GM08714 (cell line): ENCODE data around the gene OR4C6.

Experiments used
- H3K4me3 ChIP-seq: fragments of 200-500 bp; sonication (Bioruptor generic); 2 replicates; pipeline ENCODE4 v1.5.1; 2014; ENCODE audit warnings: mild to moderate bottlenecking, low read length, inconsistent platforms
- ZNF274 ChIP-seq: IDR thresholded peaks from 2 replicates; pipeline ENCODE4 v1.6.1; 2012; ENCODE audit warnings: mild to moderate bottlenecking, low read depth, low read length

The OR4C6 gene

GRCh38 chr11:55661901-55662300, at the start of gene OR4C6:
OR4C6 (plus strand) TSS chr11:55662201; CDS start chr11:55665167, 2,966 bp downstream.
- H3K4me3 ChIP-seq, result no peak within 1 kb of the TSS
- no peak for TF ChIP-seq ZNF274

GRCh38 chr11:55624531-55624930, 37.5 kb upstream of the OR4C6 start:
- no peak for TF ChIP-seq ZNF274
- no peak overlapping the region for H3K4me3 ChIP-seq

GRCh38 chr11:55634813-55635212, 27.2 kb upstream of the OR4C6 start, which contains the start of gene OR4P4:
OR4P4 (plus strand) TSS chr11:55635113.
- TF ChIP-seq ZNF274, result no peak
- H3K4me3 ChIP-seq, result no peak within 1 kb of the TSS

GRCh38 chr11:55648027-55648426, 14.0 kb upstream of the OR4C6 start, which contains the start of gene OR4S2:
OR4S2 (plus strand) TSS chr11:55648327; CDS start chr11:55650904, 2,577 bp downstream.
- H3K4me3 ChIP-seq, result no peak within 1 kb of the TSS
- no peak for TF ChIP-seq ZNF274

- no peak overlapping the region for H3K4me3 ChIP-seq
- no peak for TF ChIP-seq ZNF274
These were observed 9.4 kb upstream of the OR4C6 start for GRCh38 chr11:55652560-55652959.

- no peak overlapping the region for H3K4me3 ChIP-seq
- no peak for TF ChIP-seq ZNF274
These were observed 6.9 kb upstream of the OR4C6 start for GRCh38 chr11:55655096-55655495.

GRCh38 chr11:55658031-55658573, 3.9 kb upstream of the OR4C6 start:
- no peak for TF ChIP-seq ZNF274
- 0 out of 2 replicates have a peak overlapping the region, but pooled peaks have one; percentile 15 for H3K4me3 ChIP-seq

GRCh38 chr11:55658608-55659007, 3.4 kb upstream of the OR4C6 start:
- no peak for TF ChIP-seq ZNF274
- peak overlapping the region; percentile 34; the same call in 1 of the 2 replicates for H3K4me3 ChIP-seq

GRCh38 chr11:55669376-55669775, 7.4 kb downstream of the OR4C6 start:
- no peak overlapping the region for H3K4me3 ChIP-seq
- TF ChIP-seq ZNF274, result no peak

GRCh38 chr11:55673860-55674259, 11.9 kb downstream of the OR4C6 start:
- no peak for TF ChIP-seq ZNF274
- H3K4me3 ChIP-seq, result no peak overlapping the region

- TF ChIP-seq ZNF274, result no peak
- H3K4me3 ChIP-seq, result no peak overlapping the region
These were observed 35.8 kb downstream of the OR4C6 start for GRCh38 chr11:55697817-55698216.

GRCh38 chr11:55701429-55701828, 39.4 kb downstream of the OR4C6 start:
- no peak overlapping the region for H3K4me3 ChIP-seq
- TF ChIP-seq ZNF274, result no peak

- TF ChIP-seq ZNF274, result no peak
These were observed 45.0 kb downstream of the OR4C6 start for GRCh38 chr11:55707029-55707428.

GRCh38 chr11:55714982-55715888, 53.2 kb downstream of the OR4C6 start:
- TF ChIP-seq ZNF274, result no peak
- no peak overlapping the region for H3K4me3 ChIP-seq

More at GRCh38 chr11:55707029-55707428, 45.0 kb downstream of the OR4C6 start:
- H3K4me3 ChIP-seq, result no peak overlapping the region
